Endometrial microvascular endothelial cells (primary cell): ENCODE results near the gene GPR150. TPM values are rescaled to one million over a fixed set of nuclear protein-coding genes. Genes with fewer than 3 reads are reported as not detected.
"Not testable (repeated sequence)": the region's sequence is repeated elsewhere in the genome, so short reads cannot be mapped to it uniquely, and the experiment has no call there.

ENCODE experiments used
- in situ Hi-C: cut with HindIII; loops from 2 replicates; pipeline ENCODE4 v1.10.0; 2017; ENCODE audit warnings: low sequenced_read_pairs, low pct_unique_long_range_greater_than_20kb; ENCODE audit errors: inconsistent ontology term
- total RNA-seq: library from RNA; depleted of rRNA; stranded (reverse); fragments of >200 nt; gene quantifications from one replicate; pipeline ENCODE4 v1.2.3, GENCODE V29; 2015; ENCODE audit errors: inconsistent ontology term

Gene GPR150
- total RNA-seq, 1 donor from 2014 or later: 0.84 TPM

DNA sequence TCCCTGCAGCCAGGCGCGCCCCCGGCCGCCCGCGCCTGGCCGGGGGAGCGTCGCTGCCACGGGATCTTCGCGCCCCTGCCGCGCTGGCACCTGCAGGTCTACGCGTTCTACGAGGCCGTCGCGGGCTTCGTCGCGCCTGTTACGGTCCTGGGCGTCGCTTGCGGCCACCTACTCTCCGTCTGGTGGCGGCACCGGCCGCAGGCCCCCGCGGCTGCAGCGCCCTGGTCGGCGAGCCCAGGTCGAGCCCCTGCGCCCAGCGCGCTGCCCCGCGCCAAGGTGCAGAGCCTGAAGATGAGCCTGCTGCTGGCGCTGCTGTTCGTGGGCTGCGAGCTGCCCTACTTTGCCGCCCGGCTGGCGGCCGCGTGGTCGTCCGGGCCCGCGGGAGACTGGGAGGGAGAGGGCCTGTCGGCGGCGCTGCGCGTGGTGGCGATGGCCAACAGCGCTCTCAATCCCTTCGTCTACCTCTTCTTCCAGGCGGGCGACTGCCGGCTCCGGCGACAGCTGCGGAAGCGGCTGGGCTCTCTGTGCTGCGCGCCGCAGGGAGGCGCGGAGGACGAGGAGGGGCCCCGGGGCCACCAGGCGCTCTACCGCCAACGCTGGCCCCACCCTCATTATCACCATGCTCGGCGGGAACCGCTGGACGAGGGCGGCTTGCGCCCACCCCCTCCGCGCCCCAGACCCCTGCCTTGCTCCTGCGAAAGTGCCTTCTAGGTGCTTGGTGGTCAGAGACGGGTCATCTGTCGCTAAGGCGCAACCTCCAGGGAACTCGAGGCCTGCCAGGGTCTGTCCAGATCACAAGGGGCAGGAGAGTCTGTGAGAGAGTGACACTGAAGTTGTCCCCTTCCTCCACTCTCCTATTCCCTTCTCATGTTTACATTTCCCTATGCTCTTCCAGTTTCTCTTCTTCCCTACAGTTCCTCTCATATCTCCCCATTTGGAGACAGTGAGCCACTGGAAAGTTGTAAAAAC is 1.3 kb downstream of the GPR150 start:
- in situ Hi-C loops: no loop called here

DNA sequence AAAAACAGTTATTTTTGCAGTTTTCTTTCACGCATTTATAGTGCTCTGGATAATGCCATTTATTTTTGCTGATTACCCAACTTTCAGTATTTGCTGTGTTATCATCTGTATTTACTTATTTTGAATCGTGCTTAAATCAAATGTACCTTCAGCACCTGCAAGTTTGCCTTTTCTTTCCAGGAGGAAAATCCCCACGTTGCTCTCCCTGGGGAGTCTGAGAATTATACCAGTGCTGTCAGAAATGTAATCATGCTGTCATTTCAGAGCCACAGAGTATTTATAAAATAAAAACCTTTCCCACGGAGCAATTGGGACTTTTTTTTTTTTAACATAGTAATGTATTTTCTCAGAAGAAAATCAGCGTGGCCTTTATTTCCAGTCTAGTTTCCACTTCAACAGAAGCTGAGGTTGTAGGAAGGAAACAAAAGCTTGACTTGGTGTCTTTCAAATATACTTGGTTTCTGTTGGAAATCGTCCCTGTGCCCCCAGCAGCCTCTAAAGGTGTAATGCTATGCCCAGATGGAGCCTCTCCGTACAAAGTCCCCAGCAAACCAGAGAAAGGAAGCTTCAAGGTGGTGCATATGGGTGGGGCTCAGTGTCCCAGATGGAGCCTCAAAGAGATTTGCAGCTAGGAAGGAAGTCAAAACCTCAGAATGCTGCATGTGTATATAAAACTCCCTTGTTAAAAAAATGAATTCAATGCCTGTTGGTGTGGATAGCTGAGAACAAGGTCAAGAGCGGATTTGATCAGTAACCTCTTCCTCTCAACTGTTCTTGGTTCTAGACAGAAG is 2.1 kb downstream of the GPR150 start:
- in situ Hi-C loops: no loop called here

DNA sequence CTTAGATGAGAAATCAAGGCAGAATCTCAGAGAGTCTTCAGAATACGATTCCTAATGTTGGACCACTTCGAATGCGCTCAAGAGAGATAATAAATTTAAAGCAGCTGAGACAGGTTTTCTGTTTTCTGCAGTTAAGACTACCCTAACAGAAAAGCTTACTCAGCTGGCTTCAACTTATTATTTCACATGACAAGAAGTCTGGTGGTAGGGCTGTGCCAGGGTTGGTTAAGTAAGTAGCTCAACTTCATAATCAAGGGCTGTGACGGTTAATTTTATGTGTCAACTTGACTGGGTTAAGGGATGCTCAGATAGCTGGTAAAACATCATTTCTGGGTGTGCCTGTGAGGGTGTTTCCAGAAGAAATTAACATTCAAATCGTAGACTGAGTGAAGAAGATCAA is 3.8 kb downstream of the GPR150 start:
- in situ Hi-C loops: no loop called here

DNA sequence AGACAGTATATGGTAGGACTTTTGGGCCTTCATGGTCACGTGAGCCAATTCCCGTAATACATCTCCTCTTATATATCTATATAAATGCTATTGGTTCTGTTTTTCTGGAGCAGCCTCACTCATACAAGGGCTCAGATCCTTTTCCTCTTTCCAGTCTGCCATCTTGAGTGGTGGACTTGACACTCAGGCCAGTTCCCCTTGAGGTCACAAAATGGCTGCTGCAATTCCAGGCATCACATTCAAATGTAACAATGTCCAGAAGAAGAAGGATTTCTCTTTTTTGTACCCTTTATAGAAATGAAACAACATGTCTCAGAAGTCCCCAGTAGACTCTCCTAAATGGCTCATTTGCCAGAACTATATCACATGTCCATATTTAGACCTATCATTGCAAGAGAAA is 4.5 kb downstream of the GPR150 start:
- in situ Hi-C loops: no loop called here

DNA sequence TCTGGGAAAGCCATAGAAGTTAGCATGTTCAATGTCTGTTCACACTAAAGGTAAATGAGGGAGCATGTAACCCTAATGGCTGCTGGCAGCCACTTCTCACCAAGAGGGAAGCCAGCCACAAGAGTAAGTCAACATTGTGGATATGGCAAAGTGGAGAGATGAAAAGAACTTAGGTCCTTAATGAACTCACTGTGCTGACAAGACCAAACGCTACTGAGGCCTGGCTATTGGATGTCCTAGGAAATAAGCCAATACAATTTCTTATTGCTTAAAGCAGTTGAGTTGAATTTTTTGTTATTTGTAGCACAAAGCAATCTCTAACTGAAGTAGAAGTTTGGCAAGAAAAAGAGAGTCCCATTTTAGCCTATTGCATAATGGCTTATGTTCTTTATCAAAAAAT is 6.8 kb downstream of the GPR150 start:
- in situ Hi-C loops: no loop called here

DNA sequence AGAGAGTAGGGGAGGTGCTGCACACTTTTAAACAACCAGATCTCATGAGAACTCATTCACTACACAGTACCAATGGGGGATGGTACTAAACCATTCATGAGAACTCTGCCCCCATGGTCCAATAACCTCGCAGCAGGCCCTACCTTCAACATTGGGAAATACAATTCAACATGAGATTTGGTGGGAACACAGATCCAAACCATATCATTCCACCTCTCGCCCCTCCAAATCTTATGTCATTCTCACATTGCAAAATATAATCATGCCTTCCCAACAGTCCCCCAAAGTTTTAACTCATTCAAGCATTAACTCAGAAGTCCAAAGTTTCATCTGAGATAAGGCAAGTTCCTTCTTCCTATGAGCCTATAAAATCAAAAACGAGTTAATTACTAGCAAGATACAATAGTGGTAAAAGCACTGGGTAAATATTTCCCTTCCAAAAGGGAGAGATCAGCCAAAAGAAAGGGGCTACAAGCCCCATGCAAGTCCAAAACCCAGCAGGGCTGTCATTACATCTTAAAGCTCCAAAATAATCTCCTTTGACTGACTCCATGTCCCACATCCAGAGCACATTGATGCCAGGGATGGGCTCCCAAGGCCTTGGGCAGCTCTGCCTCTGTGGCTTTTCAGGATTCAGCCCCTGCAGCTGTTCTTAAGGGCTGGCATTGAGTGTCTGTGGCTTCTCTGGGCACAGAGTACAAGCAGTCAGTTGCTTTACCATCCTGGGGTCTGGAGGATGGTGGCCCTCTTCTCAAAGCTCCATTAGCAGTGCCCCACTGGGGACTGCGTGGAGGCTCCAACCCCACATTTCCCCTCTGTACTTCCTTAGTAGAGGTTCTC is 8.3 kb downstream of the GPR150 start:
- in situ Hi-C loops: no loop called here

DNA sequence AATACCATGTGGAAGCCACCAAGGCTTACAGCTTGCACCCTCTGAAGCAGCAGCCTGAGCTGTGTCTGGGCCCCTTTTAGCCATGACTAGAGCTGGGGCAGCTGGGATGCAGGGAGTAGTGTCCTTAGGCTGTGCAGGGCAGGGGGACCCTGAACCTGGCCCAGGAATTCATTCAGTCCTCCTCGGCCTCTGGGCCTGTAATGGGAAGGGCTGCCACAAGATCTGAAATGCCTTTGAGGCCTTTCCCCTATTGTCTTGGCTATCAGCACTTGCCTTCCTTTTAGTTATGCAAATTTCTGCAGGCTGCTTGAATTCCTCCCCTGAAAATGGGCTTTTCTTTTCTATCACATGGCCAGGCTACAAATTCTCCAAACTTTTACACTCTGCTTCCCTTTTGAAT is 9.0 kb downstream of the GPR150 start:
- in situ Hi-C loops: no loop called here

DNA sequence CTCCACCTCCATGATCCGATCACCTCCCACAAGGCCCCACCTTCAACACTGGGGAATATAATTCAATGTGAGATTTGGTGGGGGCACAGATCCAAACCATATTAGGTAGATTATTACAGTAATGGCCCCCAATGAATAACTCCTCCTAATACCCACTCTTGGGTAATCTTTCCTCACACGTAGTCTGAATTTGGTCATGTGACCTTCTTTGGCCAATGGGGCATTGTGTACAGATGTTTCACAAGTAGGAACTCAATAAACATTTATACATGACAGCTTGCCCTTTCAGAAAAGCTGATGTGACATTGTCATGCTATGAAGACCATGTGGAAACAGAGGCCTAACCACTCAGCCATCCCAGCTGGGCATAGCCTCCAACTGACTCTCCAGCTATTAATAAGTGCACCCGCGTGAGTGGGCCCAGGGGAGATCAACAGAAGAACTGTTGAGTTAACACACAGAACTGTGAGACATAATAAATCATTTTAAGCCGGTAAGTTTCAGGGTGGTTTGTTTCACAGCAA is 10.6 kb downstream of the GPR150 start:
- in situ Hi-C loops: no loop called here

DNA sequence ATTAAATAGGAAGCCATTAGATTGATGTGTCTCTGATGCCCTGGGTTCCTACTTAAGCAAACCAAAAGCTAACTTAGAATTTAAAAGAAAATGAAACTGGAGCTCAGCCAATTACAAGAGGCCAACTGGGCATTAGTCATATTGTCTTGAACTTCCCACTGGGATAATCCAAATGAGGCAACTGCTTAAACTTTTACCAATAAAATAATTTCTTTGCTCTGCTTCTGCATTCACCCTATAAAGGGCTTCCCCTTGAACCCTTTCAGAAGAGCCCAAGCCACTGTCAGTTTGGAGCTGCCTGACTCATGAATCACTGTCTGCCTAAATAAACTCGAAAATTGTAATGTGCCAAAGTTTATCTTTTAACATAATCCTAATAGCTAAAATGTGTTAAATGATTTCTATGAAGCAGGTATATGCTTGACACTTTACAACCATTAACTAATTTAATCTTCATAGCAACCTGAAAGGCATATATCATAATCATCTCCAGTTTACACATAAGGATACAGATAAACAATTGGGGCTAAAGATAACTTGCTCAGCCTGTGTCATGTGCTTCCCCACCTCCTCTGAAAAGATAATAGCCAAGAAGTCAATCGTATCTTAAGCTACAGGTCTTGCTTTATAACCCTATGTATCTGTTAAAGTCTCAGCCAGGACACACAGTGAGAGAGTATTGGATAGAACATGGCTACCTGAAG is 11.5 kb downstream of the GPR150 start:
- in situ Hi-C loops: no loop called here

DNA sequence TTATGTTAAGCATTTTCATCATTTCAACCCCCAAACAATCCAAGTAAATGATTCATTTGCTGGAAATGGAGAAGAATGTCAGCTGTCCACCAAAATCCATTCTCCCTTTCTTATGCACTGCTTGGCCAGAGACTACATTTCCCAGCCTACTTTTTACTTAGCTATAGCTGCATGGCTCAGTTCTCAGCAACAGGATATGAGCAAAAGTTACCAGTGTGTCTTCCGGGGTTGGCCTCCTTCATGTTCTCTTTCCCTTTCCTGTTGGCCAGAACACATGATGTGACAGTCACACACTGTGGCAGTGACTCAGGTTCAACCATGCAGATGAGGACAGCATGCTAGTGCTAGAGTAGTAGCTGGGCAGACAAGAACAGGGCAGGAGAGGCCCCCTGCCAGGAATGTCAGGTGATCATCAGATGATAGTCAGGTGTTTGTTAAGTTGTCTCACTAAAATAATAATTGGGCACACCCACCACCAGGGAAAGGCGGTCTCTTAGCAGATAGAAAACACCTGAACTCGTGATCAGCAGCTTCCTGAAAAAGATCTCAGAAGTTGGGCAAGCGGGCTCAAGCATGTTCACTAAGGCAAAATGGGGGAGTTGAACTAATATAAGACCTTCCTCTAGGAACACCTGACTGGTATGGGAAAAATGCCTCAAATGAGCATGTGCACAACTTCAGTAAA is 12.2 kb downstream of the GPR150 start:
- in situ Hi-C loops: no loop called here

DNA sequence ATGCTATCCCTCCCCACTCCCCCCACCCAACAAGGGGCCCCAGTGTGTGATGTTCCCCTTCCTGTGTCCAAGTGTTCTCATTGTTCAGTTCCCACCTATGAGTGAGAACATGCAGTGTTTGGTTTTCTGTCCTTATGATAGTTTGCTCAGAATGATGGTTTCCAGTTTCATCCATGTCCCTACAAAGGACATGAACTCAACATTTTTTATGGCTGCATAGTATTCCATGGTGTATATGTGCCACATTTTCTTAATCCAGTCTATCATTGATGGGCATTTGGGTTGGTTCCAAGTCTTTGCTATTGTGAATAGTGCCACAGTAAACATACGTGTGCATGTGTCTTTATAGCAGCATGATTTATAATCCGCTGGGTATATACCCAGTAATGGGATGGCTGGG is 13.1 kb downstream of the GPR150 start:
- in situ Hi-C loops: not testable (repeated sequence)

DNA sequence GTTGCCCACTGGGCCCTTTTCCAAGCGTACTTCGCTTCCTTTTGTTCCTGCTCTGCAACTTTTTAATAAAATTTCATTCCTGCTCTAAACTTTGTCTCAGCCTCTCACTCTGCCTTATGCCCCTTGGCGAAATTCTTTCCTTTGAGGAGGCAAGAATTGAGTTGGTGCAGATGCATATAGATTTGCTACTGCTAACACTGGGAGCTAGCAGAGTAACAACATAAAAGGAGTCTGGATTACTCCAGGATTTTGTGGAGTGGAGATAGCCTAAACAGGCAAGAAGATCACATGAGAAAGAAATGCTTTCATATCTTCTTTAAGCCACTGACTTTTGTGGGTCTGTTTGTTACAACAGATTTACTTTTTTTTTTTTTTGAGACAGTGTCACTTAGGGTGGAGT is 13.8 kb downstream of the GPR150 start:
- in situ Hi-C loops: no loop called here

DNA sequence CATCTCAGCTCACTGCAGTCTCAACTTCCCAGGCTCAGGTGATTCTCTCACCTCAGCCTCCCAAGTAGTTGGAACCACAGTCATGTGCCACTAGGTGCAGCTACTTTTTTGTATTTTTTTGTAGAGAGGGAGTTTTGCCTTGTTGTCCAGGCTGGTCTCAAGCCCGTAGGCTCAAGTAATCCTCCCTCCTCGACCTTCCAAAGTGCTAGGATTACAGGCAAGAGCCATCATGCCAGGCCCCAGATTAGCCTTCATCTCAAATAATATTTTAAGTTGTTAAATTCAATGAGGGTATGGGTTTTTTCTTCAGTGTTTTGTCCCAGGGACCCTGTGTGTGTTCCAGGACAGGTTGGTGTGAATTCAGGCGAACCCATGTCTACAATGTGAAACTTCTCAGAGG is 14.2 kb downstream of the GPR150 start:
- in situ Hi-C loops: no loop called here

DNA sequence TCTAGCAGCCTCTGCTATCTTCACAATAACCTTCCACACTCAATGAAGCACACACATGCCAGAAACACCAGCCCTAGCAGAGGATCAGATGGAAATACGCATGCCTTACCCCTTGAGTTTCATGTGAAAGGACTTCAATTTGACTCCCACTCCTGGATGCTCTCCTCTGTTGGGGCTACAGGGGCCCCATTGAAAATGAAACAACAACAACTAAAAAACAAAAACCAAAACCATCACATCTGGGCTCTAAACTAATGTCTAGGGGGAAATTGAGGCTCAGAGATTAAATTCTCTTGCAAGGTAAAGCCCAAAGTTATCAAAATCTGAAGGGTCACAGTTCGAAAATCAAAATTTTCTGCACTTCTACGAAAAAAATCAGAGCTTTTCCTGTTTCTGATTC is 18.7 kb downstream of the GPR150 start:
- in situ Hi-C loops: no loop called here

DNA sequence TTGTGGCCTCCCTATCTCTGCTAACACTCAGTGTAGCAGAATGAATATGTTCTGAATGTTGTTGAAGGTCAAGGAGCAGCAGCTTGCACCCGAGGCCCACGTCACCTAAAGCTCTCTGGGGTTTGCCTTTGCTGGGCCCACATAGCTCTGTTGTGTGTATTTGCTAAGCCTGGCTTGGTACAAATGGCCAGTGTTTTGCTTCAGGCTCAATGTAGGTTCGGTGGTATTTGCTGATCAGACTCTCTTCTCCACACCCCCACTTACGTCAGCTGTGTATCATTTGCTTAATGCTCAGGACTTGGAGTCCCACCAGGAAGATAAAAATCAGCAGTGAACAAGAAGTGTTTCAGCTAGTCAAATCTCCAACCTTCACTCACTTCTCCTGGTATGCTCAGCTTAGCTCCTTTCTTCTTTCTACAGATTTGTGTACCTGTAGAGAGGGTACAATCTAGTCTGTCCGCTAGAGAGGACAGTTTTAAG is 21.9 kb downstream of the GPR150 start:
- in situ Hi-C loops: no loop called here

DNA sequence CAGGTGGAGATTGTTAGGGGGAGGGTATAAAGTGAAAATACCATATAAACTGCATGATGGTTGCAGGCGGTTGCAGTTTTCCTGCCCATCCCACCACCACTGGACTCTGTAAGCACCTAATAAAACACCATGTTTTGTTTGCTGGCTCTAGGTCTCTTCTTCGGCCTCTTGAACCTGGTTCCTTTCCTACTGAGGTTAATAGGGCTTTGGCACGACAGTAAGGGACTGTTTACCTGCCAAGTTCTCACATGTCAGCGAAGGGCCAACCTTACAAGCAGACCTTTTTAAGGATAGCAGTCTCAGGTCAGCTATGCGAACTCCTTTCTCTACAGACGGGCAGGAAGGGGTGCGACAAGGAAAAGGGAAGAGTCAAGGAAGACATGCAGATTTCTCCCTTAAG is 23.3 kb downstream of the GPR150 start:
- in situ Hi-C loops: no loop called here

DNA sequence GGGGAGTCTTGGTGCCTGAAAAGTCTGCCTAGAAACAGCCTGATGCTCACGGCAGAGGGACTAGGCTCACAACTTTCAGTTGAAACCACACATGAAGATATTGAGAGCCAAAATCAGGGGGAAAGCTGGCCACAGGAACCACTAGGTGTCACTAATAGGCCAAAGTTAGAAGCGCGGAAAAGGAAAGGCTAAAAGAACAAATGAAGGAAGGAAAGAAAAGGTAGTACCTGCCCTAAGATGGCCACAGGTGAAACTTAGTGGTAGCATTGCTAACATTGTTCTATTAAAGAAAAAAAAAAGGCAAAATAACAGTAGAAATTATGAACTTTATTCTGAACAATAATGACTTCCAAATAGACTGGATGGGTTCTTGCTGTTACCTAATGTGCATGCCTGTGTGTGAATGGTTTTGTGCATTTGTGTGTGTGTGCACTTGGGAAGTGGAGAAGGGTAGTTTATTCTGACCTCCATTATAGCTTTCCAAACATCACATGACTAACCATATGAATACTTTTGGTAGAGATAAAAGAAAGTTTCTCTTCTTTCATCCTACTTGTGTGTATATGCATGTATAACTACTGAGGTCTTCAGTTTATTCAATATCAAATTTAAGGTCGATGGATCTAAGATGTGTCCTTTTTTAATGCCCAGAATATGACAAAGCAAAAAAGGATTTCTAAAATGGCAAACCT is 24.6 kb downstream of the GPR150 start:
- in situ Hi-C loops: no loop called here
